ENCODE results near the gene PLCD1.
"Not testable (repeated sequence)": the region's sequence is repeated elsewhere in the genome, so short reads cannot be mapped to it uniquely, and the experiment has no call there.

PLCD1 gene

DNA sequence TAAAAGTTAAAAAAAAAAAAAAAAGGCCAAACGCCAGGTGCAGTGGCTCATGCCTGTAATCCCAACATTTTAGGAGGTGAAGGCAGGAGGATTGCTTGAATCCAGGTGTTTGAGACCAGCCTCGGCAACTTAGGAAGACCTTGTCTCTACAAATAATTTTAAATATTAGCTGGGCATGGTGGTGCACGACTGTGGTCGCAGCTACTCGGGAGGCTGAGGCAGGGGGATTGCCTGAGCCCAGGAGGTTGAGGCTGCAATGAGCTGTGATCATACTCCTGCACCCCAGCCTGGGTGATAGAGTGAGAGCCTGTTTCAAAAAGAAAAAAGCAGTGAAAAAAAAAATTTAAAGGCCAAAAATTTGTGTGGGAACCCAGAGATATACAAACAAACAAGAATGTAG lies 6.8 kb upstream of the PLCD1 start:
- DNase-seq = no peak

DNA sequence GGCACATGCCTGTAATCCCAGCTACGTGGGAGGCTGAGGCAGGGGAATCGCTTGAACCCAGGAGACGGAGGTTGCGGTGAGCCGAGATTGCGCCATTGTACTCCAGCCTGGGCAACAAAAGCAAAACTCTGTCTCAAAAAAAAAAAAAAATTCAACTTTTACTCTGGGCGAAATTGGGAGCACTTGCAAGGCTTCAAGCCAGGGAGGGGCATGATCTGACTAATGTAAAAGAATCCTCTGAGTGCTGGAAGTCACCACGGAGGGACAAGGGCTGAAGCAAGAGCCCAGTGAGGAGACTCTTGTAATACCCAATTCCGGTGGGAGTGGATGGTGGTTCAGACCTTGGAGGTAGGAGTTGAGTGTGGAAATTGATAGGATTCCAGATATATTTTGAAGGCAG lies 4.9 kb upstream of the PLCD1 start:
- not testable (repeated sequence) for DNase-seq

GRCh38 chr3:38033586-38033985 lies 4.1 kb upstream of the PLCD1 start:
- not testable (repeated sequence) for DNase-seq

GRCh38 chr3:38032328-38032865 lies 3.0 kb upstream of the PLCD1 start:
- no peak for DNase-seq

DNA sequence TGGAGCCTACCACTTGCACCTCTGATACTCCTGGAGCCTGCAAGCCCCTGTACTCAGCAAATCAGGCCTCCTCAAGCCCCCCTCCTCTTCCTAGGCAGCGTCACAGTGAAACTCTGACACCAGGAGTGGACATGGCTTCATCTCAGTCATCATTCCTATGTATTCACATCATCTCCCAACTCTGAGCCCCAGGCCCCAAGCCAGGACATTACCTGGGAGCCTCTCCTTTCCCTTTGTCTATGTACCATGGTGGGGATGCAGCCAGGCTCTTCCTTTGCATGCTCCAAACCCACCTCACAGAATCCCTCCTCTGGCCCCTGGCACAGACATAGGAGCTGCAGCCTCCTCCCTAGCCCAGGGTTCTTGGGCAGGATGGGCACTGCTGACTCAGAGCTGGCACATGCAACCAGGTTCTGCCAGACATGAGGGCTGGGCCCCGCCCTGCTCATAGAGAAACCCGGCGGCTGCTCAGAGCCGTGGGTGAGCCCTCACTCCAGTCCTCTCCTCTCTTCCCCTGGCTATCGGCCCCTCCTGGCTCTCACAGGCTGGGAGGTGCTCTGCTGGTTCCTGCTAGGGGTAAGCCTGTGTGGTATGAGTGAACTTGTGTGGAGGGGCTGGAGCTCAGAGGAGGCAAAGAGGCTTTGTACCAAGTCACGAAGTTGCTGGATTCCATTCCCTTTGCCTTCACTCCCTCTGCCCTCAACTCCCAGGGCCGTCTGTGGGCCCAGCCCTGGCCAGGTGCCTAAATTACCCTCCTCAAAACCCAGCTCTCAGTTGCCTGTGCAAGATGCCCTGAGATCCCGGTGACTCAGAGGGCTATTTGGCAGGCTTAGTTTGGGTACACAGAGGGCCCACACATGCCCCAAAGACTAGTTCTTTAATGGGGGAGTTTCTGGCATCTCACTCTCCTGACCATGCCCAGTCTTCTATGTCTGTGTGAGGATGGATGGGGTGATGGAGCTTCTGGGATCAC lies 1.9 kb upstream of the PLCD1 start:
- no peak for DNase-seq

DNA sequence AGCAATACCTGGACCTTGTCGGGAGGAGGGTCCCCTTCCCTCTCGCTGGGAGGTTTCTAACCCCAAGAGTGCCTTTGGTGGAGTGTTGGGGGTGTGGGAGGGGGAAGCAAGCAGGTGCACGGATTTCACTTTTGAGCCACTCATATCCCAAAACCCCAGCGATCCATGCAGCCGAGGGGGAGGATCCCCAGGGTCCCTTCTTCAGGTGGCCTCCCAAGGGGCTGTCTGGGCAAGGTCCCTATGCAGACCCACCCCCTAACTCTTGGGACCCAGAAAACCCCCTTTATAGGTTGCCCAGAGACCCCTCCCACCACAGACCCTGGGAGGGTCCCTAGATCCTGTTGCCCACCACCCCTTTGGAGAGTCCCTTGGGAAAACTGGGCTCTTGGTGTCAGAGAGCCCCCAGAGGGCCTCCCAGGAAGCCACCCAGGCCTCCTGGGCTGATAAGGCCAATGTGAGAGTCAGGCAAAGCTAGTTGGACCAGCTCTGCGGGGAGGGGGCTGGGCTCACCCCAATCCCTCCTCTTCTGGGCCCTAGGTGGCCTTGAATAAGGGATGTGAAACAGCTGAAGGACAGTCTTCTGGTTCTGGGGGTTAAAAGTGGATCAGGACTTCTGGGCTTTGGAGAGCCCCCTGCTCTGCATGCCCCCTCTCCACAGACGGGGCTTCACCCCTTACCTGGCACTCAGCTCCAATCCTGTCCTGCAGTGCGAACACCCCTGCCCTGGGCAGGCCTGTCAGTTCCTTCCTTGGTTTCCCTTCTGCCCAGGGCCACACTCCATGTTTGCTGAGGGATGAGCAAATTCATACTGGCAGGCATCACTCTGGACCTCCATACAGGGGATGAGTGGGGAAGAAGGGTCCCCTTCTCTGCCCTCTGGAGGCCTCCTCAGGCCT lies 932 bp upstream of the PLCD1 start:
- no peak for DNase-seq

DNA sequence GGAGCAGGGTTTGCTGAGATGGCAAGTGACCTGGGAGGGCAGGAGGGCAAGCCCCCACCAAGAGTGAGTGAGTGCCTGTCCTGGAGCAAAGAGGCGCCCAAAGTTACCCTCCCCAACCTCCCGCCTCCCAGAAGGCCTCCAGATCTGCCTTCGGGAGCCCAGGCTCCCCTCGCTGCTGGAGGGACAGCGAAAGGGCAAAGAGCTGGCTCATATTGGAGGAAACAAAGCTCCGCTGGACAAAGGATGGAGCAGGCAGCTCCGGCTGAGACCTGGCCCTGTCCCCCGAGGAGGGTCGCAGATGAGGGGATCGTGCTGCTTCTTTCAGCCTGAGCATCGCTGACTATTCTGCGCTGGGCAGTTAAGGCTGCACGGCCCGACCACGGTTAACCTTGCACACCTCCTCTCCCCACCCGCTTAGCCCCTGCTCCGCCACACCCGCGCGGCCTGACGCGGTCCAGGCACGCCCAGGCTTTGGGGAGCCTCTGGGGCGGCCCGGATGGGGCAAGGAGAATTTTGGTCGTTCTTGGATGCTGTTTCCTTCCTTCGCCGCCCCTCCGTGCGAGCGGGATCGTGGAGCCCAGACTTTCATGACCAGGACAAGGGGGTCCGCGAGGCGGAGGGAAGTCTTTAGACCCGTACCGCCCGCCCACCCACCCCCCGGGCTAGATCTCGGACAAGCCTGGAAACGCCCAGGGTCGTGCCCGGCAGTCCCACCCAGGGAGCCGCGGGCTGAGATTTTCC lies 651 bp downstream of the PLCD1 start:
- no peak for DNase-seq

DNA sequence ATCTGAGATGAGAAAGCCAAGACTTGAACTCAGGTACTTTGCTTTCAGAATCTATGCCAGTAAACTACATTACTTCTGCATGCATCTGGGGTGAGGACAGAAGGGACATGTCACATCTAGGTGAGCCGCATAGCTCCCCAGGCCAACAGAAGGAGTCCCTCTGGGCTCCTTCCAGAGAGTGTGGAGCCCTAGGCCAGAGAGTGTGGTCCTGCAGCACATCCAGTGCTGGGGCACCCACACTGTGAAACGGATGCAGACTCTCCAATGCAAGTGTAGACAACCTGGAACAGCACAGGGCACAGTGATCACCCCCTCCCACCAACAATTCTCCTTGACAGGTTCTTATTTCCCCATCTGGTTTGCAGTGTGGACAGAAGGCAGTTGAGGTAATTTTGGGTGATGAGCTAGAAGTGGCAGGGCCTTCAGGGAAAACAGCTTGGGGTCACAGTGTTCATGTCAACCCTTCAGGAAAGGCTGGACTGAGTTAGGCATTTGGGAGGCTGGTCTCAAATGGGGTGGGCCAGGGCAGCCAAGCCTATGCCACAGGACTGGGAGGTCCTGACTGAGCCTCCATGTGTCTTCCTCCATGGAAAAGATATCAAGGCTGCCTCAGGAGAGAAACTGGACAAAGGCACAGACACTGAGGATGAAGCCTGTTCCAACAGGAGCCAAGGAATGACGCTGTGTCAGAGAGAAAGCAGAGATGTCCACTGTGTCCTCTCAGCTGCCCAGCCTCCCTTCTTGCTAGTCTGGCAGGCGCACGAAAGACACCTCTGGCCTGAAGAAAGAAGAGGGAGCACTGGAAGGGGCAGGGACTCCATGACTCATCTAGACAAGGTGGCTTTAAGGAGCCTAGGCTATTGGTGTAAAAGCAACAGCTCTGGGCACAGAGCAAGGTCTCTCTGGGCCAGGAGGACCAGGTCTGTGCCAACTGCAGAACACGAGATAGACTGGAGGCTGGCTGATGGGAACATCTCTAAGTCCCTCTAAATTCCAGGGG lies 1.7 kb downstream of the PLCD1 start:
- DNase-seq = no peak

- no peak for DNase-seq
These were observed 2.6 kb downstream of the PLCD1 start for GRCh38 chr3:38026856-38027255.

DNA sequence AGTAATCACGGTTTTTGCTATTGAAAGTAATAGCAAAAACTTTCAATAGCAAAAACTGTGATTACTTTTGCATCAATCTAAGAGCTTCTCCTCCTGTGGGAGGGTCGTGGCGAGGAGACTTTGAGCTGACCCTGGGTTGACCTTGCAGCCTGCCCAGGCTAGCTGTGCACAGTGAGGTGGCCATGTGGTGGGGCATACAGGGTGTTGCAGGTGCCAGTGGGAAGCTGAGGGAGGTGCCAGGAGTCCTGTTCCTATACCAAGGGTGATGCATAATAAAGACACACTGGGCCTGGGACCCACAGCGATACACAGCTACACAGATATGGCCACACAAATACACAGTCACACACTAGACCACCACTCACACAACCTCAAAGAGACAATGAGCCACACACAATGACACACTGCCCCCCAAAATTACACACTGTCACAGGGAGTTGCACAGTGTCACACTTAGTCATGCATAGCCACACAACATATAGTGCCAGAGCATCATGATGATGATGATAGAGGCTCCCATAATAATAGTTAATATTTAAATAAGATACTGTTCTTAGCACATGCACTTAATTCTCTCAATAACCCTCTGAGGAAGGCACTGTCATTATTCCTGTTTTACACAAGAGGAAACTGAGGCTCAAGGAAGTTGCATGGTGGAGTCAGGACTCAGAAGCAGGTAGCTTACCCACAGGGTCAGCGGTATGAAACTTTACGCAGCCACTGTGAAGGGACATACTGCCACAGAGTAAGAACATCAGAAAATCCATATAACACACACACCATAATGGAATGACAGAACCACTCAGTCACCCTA lies 6.3 kb downstream of the PLCD1 start:
- DNase-seq = no peak

- no peak for DNase-seq
These were observed 7.1 kb downstream of the PLCD1 start for GRCh38 chr3:38022301-38022700.

DNA sequence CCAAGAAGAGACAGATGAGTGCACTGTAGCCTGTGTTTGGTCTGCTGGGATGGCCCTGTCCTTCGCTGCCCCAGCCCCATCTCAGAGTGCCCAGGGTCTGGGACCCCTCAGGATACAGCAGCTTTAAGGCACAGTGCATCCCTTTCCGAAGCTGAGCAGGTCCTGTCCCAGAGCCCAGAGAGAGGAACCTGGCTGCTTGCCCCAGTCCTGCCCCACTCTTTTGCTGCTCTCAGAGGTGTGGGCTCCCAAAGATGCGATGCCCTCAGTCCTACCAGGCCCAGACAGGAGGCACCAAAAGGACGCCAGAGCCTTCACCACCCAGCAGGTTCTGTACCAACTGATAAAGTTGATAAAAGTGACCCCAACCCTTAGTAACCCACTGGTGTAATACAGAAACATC lies 8.2 kb downstream of the PLCD1 start:
- no peak for DNase-seq

DNA sequence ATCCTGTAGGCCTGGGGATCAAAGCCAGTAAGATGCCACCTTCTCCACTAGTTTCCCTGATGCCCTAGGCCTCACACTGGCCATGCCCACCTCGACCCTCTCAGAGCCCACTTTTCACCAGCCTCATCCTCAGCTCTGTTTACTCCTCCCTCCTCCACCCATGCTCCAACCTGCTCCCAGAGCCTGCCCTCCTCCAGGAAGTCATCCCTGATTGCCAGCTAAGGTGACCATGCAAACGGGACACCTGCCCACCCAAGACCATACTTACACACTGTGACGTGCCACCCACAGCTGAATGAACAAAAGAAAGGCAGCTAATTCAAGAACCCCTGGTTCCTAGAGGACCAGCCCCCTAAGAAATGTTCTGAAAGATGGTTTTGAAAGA lies 9.1 kb downstream of the PLCD1 start:
- DNase-seq = no peak

GRCh38 chr3:38019658-38020341 lies 9.6 kb downstream of the PLCD1 start:
- DNase-seq = no peak

GRCh38 chr3:38018296-38019266 lies 10.9 kb downstream of the PLCD1 start:
- no peak for DNase-seq

DNA sequence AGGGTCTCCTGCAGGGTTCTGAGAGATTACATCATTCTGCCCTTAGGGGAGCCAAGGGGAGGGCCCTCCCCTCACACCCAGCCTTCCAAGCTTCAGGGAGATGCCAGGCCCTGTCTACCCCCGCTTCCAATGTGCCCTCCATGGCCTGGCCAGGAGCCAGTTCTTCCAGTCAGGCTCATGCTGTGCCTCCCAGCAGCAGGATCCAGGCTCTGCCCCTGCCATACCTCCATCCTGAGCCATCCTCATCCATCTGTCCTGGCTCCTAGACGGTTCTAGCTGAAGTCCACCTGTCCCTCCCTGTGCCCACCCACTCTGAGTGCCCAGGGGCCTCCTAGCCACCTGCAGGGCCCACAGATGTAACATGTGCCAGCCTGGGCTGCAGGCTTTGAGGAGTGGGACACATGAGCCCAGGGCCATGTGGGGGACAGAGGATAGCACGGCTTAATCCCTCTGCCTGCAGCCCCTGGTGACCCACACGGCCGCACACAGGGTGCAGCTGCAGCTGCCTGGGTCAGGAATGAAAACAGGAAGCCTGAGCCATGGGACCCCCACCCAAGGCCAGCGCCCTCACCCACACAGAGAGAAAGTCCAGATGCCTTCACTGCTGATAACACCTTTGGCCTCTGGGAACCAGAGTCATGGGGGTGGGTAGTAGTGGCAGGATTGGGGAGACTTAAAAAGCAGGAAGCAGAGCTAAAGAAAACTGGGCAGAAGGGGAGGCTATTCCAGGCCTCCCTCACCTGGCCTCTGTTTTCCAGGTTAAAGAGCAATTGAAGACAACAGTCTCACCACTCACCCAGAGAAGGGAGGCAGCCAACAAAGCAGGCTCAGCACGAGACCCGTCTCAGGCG lies 11.8 kb downstream of the PLCD1 start:
- DNase-seq = no peak

GRCh38 chr3:38016847-38017444 lies 12.5 kb downstream of the PLCD1 start:
- no peak for DNase-seq

Measured in hippocampal formation (tissue), 2 donors.